Islet of Langerhans (tissue), 1 donor: ENCODE measurements around the gene MPV17L2.

Source experiments
- FAIRE-seq: peaks from one replicate; lab custom pipeline; 2011; peaks lifted over from hg19 to GRCh38; lab: Jason Lieb, UNC

The MPV17L2 gene

GRCh38 chr19:18160971-18161635 is 31.9 kb upstream of the MPV17L2 start:
- no peak for FAIRE-seq

- no peak for FAIRE-seq
These were observed 31.4 kb upstream of the MPV17L2 start for GRCh38 chr19:18161636-18162002.

GRCh38 chr19:18164072-18164471 is 28.9 kb upstream of the MPV17L2 start:
- no peak for FAIRE-seq

GRCh38 chr19:18165794-18166544 is 27.0 kb upstream of the MPV17L2 start:
- no peak for FAIRE-seq

GRCh38 chr19:18167011-18167410 is 26.0 kb upstream of the MPV17L2 start:
- FAIRE-seq = no peak

- FAIRE-seq = no peak
These were observed 24.9 kb upstream of the MPV17L2 start for GRCh38 chr19:18167975-18168645.

GRCh38 chr19:18168673-18169381 is 24.2 kb upstream of the MPV17L2 start:
- no peak for FAIRE-seq

- no peak for FAIRE-seq
These were observed 22.2 kb upstream of the MPV17L2 start for GRCh38 chr19:18170714-18171255.

- no peak for FAIRE-seq
These were observed 21.3 kb upstream of the MPV17L2 start for GRCh38 chr19:18171605-18172327.

GRCh38 chr19:18172331-18173053 is 20.5 kb upstream of the MPV17L2 start:
- no peak for FAIRE-seq

- no peak for FAIRE-seq
These were observed 19.9 kb upstream of the MPV17L2 start for GRCh38 chr19:18173054-18173571.

- FAIRE-seq = no peak
These were observed 19.3 kb upstream of the MPV17L2 start, which contains the start of gene IFI30 for GRCh38 chr19:18173572-18174288. IFI30 (plus strand) TSS chr19:18173813; CDS start chr19:18173842, 29 bp downstream.

- FAIRE-seq = no peak
These were observed 18.0 kb upstream of the MPV17L2 start for GRCh38 chr19:18174983-18175382.

- FAIRE-seq = no peak
These were observed 16.4 kb upstream of the MPV17L2 start for GRCh38 chr19:18176367-18177310.

- FAIRE-seq = no peak
These were observed 13.1 kb upstream of the MPV17L2 start for GRCh38 chr19:18179957-18180356.

GRCh38 chr19:18183529-18183928 is 9.5 kb upstream of the MPV17L2 start:
- FAIRE-seq = no peak

- no peak for FAIRE-seq
These were observed 7.5 kb upstream of the MPV17L2 start for GRCh38 chr19:18185538-18185937.

GRCh38 chr19:18190278-18190677 is 2.7 kb upstream of the MPV17L2 start:
- FAIRE-seq = no peak

- FAIRE-seq = no peak
These were observed 1.4 kb upstream of the MPV17L2 start for GRCh38 chr19:18191640-18192062.
